ENCODE measurements around the gene GNB1. TPM values are rescaled to one million over a fixed set of nuclear protein-coding genes. Genes with fewer than 3 reads are reported as not detected.

The GNB1 gene
- total and polyA plus RNA-seq, 2 of the 4 experiments (the other 2 are of a cell fraction): 73.5 to 371 TPM

- Histone ChIP-seq H3K4me3 (ENCODE audit: insufficient read depth, low read depth, low read length) (no peak overlapping the region), H3K27me3 (ENCODE audit: control insufficient read depth, insufficient read depth, low read length) (no peaks in the 10 kb centered on the region), H2AK5ac (ENCODE audit: low read depth, low read length) (no peak overlapping the region), H2BK120ac (ENCODE audit: low read depth, low read length) (no peak overlapping the region), H3K23ac (ENCODE audit: low read depth, low read length) (no peak overlapping the region), H3K4me1 (ENCODE audit: control insufficient read depth, insufficient read depth, low read length) (peaks cover 15% of the 10 kb centered on the region), H2AFZ (replicated peaks; ENCODE audit: low read length, poor library complexity) (no peak overlapping the region), H3K14ac (replicated peaks; ENCODE audit: low read depth, low read length) (no peak overlapping the region), H3K4me2 (ENCODE audit: low read depth, low read length) (no peak overlapping the region), H3K9me1 (ENCODE audit: insufficient read depth, low read length) (peaks cover 9% of the 10 kb centered on the region), H3K9me3 (ENCODE audit: control insufficient read depth, insufficient read depth, low read length) (peaks cover 6% of the 10 kb centered on the region), H2BK20ac (ENCODE audit: low read depth, low read length) (no peak overlapping the region), H3K4ac (ENCODE audit: low read depth, low read length) (no peak overlapping the region), H4K91ac (ENCODE audit: insufficient read depth, low read depth, low read length) (no peak overlapping the region), H3K36me3 (ENCODE audit: control insufficient read depth, insufficient read depth, low read length) (peaks cover 10% of the 10 kb centered on the region), H4K5ac (ENCODE audit: low read depth, low read length) (no peak overlapping the region), H2BK5ac (ENCODE audit: low read depth, low read length, poor library complexity, severe bottlenecking) (no peak overlapping the region), H2AK9ac (replicated peaks; ENCODE audit: low read depth, low read length, poor library complexity) (no peak overlapping the region), H3K9ac (ENCODE audit: low read depth, low read length) (no peak overlapping the region), H3K18ac (ENCODE audit: low read depth, low read length) (no peak overlapping the region), H3K27ac (ENCODE audit: insufficient read depth, low read length) (no peak overlapping the region), H3K56ac (ENCODE audit: extremely low read depth, insufficient read depth, low read length) (no peak overlapping the region), H2BK15ac (ENCODE audit: low read depth, low read length) (no peak overlapping the region), H3K79me1 (ENCODE audit: low read depth in 1 of 2, low read length in 2 of 2) (peaks cover 19 to 50% of the 10 kb centered on the region in 2 experiments), H4K8ac (ENCODE audit: low read depth in 2 of 2, low read length in 2 of 2) (no peak overlapping the region), H4K20me1 (ENCODE audit: insufficient read depth, low read length) (peaks cover 25% of the 10 kb centered on the region)
- ATAC-seq (ENCODE audit: low read depth): no peak
- in situ Hi-C loops (cut with MboI; ENCODE audit: low sequenced_read_pairs) (no loop called here), dilution Hi-C loops (cut with HindIII; ENCODE audit: low sequenced_read_pairs, unreplicated experiment) (no loop called here), intact Hi-C loops (cut with micrococcal nuclease) (no loop called here)
- ChIA-PET POLR2A (ENCODE audit: unreplicated experiment) (no interaction called here), CTCF (no interaction called here)
- no TSS peak for BruUV-seq (replicated peaks)
- 92% methylated on average over 5 of the region's 11 CpGs; no CpG with 5 or more reads in 1 of the 2 experiments for WGBS, 2 experiments (ENCODE audit: extremely low coverage in 2 of 2, insufficient read length in 1 of 2)
- no peak for DNase-seq
- no peak for TF ChIP-seq MAFK (IDR thresholded peaks at IDR 0.05; ENCODE audit: low read depth, low read length)
- TF ChIP-seq USF2 (IDR thresholded peaks at IDR 0.05; ENCODE audit: low read depth, low read length): no peak
- TF ChIP-seq, protein P1, sequence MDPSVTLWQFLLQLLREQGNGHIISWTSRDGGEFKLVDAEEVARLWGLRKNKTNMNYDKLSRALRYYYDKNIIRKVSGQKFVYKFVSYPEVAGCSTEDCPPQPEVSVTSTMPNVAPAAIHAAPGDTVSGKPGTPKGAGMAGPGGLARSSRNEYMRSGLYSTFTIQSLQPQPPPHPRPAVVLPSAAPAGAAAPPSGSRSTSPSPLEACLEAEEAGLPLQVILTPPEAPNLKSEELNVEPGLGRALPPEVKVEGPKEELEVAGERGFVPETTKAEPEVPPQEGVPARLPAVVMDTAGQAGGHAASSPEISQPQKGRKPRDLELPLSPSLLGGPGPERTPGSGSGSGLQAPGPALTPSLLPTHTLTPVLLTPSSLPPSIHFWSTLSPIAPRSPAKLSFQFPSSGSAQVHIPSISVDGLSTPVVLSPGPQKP (IDR thresholded peaks at IDR 0.05; ENCODE audit: borderline replicate concordance, low read depth, low read length): no peak
- TF ChIP-seq RAD21 (IDR thresholded peaks at IDR 0.05; ENCODE audit: low read length): no peak
- TF ChIP-seq BHLHE40 (IDR thresholded peaks at IDR 0.05; ENCODE audit: low read depth, low read length): no peak
- TF ChIP-seq RFX5 (IDR thresholded peaks at IDR 0.05; ENCODE audit: low read depth, low read length): no peak
- TF ChIP-seq NFE2L2 (IDR thresholded peaks at IDR 0.05; ENCODE audit: low read depth, low read length): no peak
- no peak for TF ChIP-seq CHD1 (IDR thresholded peaks at IDR 0.05; ENCODE audit: low read depth, low read length)
- TF ChIP-seq CEBPB (IDR thresholded peaks at IDR 0.05; ENCODE audit: low read depth, low read length): no peak
- TF ChIP-seq, protein P2, sequence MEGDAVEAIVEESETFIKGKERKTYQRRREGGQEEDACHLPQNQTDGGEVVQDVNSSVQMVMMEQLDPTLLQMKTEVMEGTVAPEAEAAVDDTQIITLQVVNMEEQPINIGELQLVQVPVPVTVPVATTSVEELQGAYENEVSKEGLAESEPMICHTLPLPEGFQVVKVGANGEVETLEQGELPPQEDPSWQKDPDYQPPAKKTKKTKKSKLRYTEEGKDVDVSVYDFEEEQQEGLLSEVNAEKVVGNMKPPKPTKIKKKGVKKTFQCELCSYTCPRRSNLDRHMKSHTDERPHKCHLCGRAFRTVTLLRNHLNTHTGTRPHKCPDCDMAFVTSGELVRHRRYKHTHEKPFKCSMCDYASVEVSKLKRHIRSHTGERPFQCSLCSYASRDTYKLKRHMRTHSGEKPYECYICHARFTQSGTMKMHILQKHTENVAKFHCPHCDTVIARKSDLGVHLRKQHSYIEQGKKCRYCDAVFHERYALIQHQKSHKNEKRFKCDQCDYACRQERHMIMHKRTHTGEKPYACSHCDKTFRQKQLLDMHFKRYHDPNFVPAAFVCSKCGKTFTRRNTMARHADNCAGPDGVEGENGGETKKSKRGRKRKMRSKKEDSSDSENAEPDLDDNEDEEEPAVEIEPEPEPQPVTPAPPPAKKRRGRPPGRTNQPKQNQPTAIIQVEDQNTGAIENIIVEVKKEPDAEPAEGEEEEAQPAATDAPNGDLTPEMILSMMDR (conservative IDR thresholded peaks at IDR 0.05; ENCODE audit: low read depth, low read length): no peak
- no peak for TF ChIP-seq SMC3 (IDR thresholded peaks at IDR 0.05; ENCODE audit: low read depth, low read length)
- no peak for TF ChIP-seq RCOR1 (IDR thresholded peaks at IDR 0.05; ENCODE audit: insufficient replicate concordance, low read length)
- TF ChIP-seq FOS (IDR thresholded peaks at IDR 0.05; ENCODE audit: low read depth, low read length): no peak
- TF ChIP-seq MXI1 (IDR thresholded peaks at IDR 0.05; ENCODE audit: borderline replicate concordance, low read depth, low read length): no peak
Measured at GRCh38 chr1:1775327-1776226, 115.3 kb downstream of the GNB1 start.

Measured in IMR-90 (cell line).